Peyer's patch (tissue), 4 donors: Measurements from ENCODE around the gene CA5A. TPM values are rescaled to one million over a fixed set of nuclear protein-coding genes. Genes with fewer than 3 reads are reported as not detected.
"Not testable (repeated sequence)": the region's sequence is repeated elsewhere in the genome, so short reads cannot be mapped to it uniquely, and the experiment has no call there.

Source experiments
- DNase-seq, 3 donors: peaks; one replicate each; pipeline ENCODE4 v3.0.0-alpha.2; 2017 to 2019
- H3K27ac ChIP-seq, 4 donors: fragments of 200-600 bp; sonication (generic); one replicate each; pipeline ENCODE4 v1.5.1; 2016 to 2019
- H3K27me3 ChIP-seq, 2 donors: fragments of 200-600 bp; sonication (generic); one replicate each; pipeline ENCODE4 v1.5.1; 2019
- H3K36me3 ChIP-seq, 3 donors: fragments of 200-600 bp; sonication (generic); one replicate each; pipeline ENCODE4 v1.5.1; 2016 to 2019
- H3K4me1 ChIP-seq, 4 donors: fragments of 200-600 bp; sonication (generic); one replicate each; pipeline ENCODE4 v1.5.1; 2016 to 2019
- H3K4me3 ChIP-seq, 4 donors: fragments of 200-600 bp; sonication (generic); 1 replicate in 3 of 4; 2 replicates in 1 of 4; pipeline ENCODE4 v1.5.1; 2016 to 2019; ENCODE audit warnings: mild to moderate bottlenecking in 1 of 4
- H3K9me3 ChIP-seq, 4 donors: fragments of 200-600 bp; sonication (generic); one replicate each; pipeline ENCODE4 v1.5.1; 2016 to 2019; ENCODE audit warnings: mild to moderate bottlenecking in 1 of 4
- CTCF ChIP-seq, 6 experiments: fragments of 450-650 bp in 4 of 6; fragments of 200-600 bp in 2 of 6; sonication (generic) in 1 of 6; IDR thresholded peaks; one replicate each; pipeline ENCODE4 v1.5.1; 2017 to 2019; ENCODE audit warnings: antibody characterized with exemption in 6 of 6, mild to moderate bottlenecking in 3 of 6, moderate library complexity in 1 of 6
- POLR2A ChIP-seq, 2 donors: fragments of 450-650 bp; IDR thresholded peaks; one replicate each; pipeline ENCODE4 v1.5.1; 2017; ENCODE audit warnings: antibody characterized with exemption in 2 of 2, mild to moderate bottlenecking in 2 of 2, moderate library complexity in 2 of 2
- total RNA-seq, 4 donors: library from RNA; depleted of rRNA; stranded (reverse); fragments of >200 nt; gene quantifications; one replicate each; pipeline ENCODE4 v1.1.0, GENCODE V29; 2016

CA5A gene
- total RNA-seq, 4 donors from 2014 or later, result not detected

DNA sequence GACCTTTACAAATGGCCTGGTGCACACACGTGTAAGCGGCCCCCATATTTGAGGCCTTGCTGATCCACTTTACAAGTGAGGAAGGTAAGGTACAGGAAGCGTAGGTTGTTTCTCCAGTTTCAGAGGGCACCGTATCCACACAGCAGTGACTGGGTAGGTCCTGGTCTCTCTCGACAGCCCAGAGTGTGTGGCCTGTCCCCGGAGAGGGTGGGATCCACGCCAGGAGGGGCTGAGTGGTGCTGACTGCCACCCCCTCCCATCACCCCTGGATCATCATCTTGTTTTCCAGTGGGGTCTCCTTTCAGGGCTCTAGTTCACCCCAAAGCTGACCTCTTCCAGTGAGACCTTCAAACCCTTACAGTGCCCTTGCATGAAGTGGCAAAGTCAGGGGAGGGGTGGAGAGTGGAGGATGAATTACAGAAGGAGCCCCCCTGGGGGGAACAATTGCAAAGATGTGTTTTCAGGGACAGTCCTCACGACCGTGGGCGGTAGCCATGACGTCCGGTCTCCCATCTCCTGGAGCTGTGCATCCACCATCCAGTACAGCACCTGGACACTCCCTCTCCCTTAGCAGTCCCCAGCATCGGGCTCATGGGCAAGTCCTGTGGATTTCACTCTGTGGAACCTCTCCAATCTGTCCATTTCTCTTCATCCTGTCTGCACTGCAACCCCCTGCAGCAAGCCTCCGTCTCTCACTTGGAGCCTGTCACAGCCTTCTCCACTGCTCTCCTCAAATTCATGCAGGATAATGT is 10.4 kb upstream of the CA5A start:
- TF ChIP-seq POLR2A (IDR thresholded peaks at IDR 0.05) (no peak), CTCF (IDR thresholded peaks at IDR 0.05) (no peak)
- no peaks in the 10 kb centered on the region for H3K27me3 ChIP-seq
- H3K36me3 ChIP-seq, result no peaks in the 10 kb centered on the region
- no peaks in the 10 kb centered on the region for H3K9me3 ChIP-seq
- no peak overlapping the region for H3K27ac ChIP-seq
- DNase-seq, result no peak
- H3K4me3 ChIP-seq, result no peak overlapping the region
- peaks cover 0 to 21% (median 2%) of the 10 kb centered on the region in 4 donors for H3K4me1 ChIP-seq

DNA sequence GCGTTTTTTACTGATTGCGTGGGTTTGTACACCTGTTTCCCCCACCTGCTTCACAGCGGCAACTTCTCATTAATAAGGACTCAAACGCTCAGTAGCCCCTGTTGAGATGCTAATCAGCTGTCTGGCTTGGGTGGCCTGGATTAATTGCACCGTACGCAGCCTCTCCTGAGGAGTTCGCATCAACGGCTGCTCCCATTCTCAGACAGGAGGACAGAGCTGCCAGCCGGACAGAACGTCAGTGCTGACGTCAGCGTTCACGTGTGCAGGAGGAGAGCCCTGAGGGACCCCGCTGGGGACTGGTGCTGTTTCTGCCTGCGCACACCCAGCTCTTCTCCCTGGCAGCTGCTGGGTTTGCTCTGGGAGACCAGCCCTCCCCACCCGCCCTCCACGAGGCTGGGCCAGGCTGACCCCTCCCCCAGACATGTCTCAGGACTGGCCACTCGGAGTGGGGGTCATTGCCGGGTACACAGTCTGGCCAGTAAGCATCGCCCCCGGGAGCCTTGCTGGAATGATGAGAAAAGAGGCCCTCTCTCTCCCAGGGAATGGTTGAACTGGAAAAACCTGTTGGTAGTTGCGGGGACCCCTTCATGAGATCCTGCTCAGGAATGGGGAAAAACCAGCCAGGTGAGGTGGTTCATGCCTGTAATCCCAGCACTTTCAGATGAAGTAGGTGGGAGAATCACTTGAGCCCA is 9.2 kb upstream of the CA5A start:
- Histone ChIP-seq H3K27ac (peak overlapping the region in 2 of 4 donors; percentile 39 to 63), H3K4me1 (peaks cover 0 to 21% (median 2%) of the 10 kb centered on the region in 4 donors), H3K27me3 (no peaks in the 10 kb centered on the region), H3K4me3 (peak overlapping the region; percentile 26 to 45 (median 32)), H3K9me3 (no peaks in the 10 kb centered on the region), H3K36me3 (no peaks in the 10 kb centered on the region)
- DNase-seq, result peak in 2 of 3 donors; percentile 42 to 83
- no peak for TF ChIP-seq POLR2A (IDR thresholded peaks at IDR 0.05)
- TF ChIP-seq CTCF (IDR thresholded peaks at IDR 0.05), result no peak

DNA sequence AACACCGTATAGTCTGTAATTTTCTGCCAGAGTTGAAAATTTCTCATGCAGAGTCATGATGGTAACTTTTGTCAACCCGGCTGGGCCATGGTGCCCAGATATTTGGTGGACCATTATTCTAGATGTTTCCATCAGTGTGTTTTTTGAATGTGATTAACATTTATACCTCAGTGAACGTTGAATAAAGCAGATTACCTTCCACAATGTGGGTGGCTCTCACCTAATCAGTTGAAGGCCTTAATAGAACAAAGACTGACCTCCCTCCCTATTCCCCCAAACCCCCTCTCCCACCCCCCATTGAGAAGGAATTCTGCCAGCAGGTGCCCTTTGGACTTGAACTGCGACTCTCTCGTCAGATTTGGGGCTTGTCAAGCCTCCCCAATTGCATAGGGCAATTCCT is 6.4 kb upstream of the CA5A start:
- no peak overlapping the region for H3K4me3 ChIP-seq
- H3K36me3 ChIP-seq, result no peaks in the 10 kb centered on the region
- DNase-seq, result no peak
- TF ChIP-seq CTCF (IDR thresholded peaks at IDR 0.05) (no peak), POLR2A (IDR thresholded peaks at IDR 0.05) (no peak)
- H3K27ac ChIP-seq, result no peak overlapping the region
- H3K9me3 ChIP-seq, result no peaks in the 10 kb centered on the region
- H3K4me1 ChIP-seq, result peaks cover 0 to 12% (median 2%) of the 10 kb centered on the region in 4 donors
- H3K27me3 ChIP-seq, result no peaks in the 10 kb centered on the region

- TF ChIP-seq POLR2A (IDR thresholded peaks at IDR 0.05) (no peak), CTCF (IDR thresholded peaks at IDR 0.05) (no peak)
- H3K27me3 ChIP-seq, result no peaks in the 10 kb centered on the region
- H3K9me3 ChIP-seq, result no peaks in the 10 kb centered on the region
- no peak for DNase-seq
- H3K36me3 ChIP-seq, result no peaks in the 10 kb centered on the region
- peaks cover 0 to 2% (median under 1%) of the 10 kb centered on the region in 4 donors for H3K4me1 ChIP-seq
- H3K27ac ChIP-seq, result no peak overlapping the region
- H3K4me3 ChIP-seq, result no peak overlapping the region
Measured at GRCh38 chr16:87939562-87940423, 3.5 kb upstream of the CA5A start.

GRCh38 chr16:87938412-87938949 is 2.2 kb upstream of the CA5A start:
- no peak overlapping the region for H3K4me3 ChIP-seq
- no peaks in the 10 kb centered on the region for H3K36me3 ChIP-seq
- H3K4me1 ChIP-seq, result no peaks in the 10 kb centered on the region
- no peaks in the 10 kb centered on the region for H3K9me3 ChIP-seq
- no peaks in the 10 kb centered on the region for H3K27me3 ChIP-seq
- H3K27ac ChIP-seq, result no peak overlapping the region
- no peak for DNase-seq
- TF ChIP-seq CTCF (IDR thresholded peaks at IDR 0.05), result no peak
- no peak for TF ChIP-seq POLR2A (IDR thresholded peaks at IDR 0.05)

DNA sequence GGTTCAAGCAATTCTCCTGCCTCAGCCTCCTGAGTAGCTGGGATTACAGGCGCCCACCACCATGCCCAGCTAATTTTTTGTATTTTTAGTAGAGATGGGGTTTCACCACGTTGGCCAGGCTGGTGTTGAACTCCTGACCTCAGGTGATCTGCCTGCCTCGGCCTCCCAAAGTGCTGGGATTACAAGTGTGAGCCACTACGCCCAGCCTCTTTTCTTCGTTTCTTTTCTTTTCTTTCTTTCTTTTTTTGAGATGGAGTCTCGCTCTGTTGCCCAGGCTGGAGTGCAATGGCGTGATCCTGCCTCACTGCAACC is 858 bp upstream of the CA5A start:
- DNase-seq, H3K9me3 ChIP-seq, H3K4me3 ChIP-seq, H3K27me3 ChIP-seq, H3K36me3 ChIP-seq, H3K27ac ChIP-seq, H3K4me1 ChIP-seq: not testable (repeated sequence)

DNA sequence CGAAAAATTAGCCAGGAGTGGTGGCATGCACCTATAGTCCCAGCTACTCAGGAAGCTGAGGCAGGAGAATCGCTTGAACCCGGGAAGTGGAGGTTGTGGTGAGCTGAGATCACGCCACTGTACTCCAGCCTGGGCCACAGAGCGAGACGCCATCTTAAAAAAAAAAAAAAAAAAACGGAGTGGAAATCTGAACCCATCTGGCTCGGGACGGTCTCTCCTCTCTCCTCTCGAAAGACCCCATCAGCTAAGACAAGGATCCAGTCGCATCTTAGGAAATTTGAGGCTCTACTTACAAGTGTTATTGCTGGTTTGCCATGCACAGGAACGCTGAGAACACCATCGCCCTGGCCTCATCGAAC is 334 bp downstream of the CA5A start:
- H3K27me3 ChIP-seq, H3K4me1 ChIP-seq, H3K27ac ChIP-seq, H3K4me3 ChIP-seq, H3K9me3 ChIP-seq, DNase-seq, H3K36me3 ChIP-seq: not testable (repeated sequence)

DNA sequence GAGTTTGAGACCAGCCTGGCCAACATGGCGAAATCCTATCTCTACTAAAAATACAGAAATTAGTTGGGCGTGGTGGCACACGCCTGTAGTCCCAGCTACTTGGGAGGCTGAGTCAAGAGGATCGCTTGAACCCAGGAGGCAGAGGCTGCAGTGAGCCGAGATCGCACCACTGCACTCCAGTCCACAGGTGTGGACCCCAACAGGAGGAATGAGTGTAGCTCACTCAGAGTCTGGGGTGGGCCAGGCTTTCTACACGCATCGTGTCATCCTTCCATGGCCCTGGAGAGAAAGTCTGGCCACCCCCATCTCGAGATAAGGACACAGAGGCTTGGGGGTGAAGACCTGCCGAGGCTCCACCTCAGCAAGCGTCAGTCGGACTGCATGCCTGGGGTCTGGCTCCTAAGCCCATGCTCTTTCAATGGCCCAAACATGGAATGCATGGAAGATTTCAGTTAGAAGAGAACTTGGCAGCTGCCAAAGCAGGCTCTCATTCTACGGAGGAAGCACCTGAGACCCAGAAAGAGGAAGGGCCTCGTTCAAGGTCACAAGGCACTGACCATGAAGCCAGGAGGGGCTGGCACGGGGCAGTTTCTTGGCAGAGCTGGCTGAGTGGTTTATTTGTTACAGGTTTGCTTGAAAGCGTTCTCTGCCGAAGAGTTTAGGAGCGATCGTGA is 1.4 kb downstream of the CA5A start:
- H3K4me1 ChIP-seq, H3K9me3 ChIP-seq, H3K36me3 ChIP-seq, H3K27ac ChIP-seq, H3K27me3 ChIP-seq, H3K4me3 ChIP-seq: not testable (repeated sequence)
- peak in 2 of 3 donors; percentile 57 to 60 for DNase-seq
